ENCODE measurements around the gene MKLN1. TPM values are rescaled to one million over a fixed set of nuclear protein-coding genes. Genes with fewer than 3 reads are reported as not detected.

MKLN1 gene
- total and polyA plus RNA-seq, 2 of the 13 experiments (the other 11 are each of a cell fraction or from before 2014, with no cell fraction given), result 33.6 to 43.5 TPM

DNA sequence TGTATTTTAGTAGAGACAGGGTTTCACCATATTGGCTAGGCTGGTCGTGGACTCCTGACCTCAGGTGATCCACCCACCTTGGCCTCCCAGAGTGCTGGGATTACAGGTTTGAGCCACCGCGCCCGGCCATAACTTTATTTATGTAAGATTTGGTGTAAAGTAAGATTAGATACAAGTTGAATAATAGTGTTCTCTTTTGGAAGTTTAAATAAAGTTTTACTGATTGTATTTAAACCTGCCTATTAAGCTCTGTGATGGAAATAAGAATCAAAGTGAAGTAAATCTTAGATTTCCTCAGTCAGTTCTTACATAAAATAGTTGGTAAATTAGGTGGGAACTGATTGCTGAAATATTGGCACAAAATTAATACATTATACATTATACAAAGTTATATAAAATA lies 86.0 kb downstream of the MKLN1 start:
- Histone ChIP-seq H3K36me3 (replicated peaks in 1 of 2; ENCODE audit: control insufficient read depth in 1 of 2, insufficient read depth in 2 of 2, low read length in 2 of 2) (peaks cover 6 to 19% of the 10 kb centered on the region in 2 experiments), H3K4me1 (ENCODE audit: insufficient read depth, low read length) (no peaks in the 10 kb centered on the region), H3K4me2 (ENCODE audit: low read depth, low read length) (no peak overlapping the region), H3K4me3 (replicated peaks in 1 of 3; ENCODE audit: insufficient read depth in 1 of 3, low read depth in 2 of 3, low read length in 3 of 3) (no peak overlapping the region), H3K27me3 (ENCODE audit: control insufficient read depth in 1 of 2, insufficient read depth in 2 of 2, low read length in 2 of 2) (no peaks in the 10 kb centered on the region), H3K9me3 (ENCODE audit: low read length) (no peaks in the 10 kb centered on the region), H4K20me1 (ENCODE audit: insufficient read depth, low read length) (0 out of 2 replicates have a peak, but pooled peaks cover 3% of the 10 kb centered on the region), H3K27ac (ENCODE audit: extremely low read length, insufficient read depth, low read length) (no peak overlapping the region), H3K79me2 (ENCODE audit: insufficient read depth, low read length) (peaks cover 1% of the 10 kb centered on the region), H2AFZ (ENCODE audit: low read length) (no peak overlapping the region), H3K9ac (ENCODE audit: insufficient read depth, low read depth, low read length) (no peak overlapping the region)
- DNase-seq (ENCODE audit: low spot score), result no peak
- ATAC-seq, result no peak
- ChIA-PET POLR2A (no interaction called here), CTCF (ENCODE audit: low intra/inter-chr PET ratio, low total read pairs) (no interaction called here)
- no TSS peak for BruUV-seq (replicated peaks)
- in situ Hi-C loops (cut with HindIII; ENCODE audit: extremely low pct_ligation_motif_present, low pct_unique_long_range_greater_than_20kb) (no loop called here), intact Hi-C loops (cut with micrococcal nuclease; ENCODE audit: unreplicated experiment) (no loop called here)
- FAIRE-seq, result no peak
- TF ChIP-seq, protein P1, sequence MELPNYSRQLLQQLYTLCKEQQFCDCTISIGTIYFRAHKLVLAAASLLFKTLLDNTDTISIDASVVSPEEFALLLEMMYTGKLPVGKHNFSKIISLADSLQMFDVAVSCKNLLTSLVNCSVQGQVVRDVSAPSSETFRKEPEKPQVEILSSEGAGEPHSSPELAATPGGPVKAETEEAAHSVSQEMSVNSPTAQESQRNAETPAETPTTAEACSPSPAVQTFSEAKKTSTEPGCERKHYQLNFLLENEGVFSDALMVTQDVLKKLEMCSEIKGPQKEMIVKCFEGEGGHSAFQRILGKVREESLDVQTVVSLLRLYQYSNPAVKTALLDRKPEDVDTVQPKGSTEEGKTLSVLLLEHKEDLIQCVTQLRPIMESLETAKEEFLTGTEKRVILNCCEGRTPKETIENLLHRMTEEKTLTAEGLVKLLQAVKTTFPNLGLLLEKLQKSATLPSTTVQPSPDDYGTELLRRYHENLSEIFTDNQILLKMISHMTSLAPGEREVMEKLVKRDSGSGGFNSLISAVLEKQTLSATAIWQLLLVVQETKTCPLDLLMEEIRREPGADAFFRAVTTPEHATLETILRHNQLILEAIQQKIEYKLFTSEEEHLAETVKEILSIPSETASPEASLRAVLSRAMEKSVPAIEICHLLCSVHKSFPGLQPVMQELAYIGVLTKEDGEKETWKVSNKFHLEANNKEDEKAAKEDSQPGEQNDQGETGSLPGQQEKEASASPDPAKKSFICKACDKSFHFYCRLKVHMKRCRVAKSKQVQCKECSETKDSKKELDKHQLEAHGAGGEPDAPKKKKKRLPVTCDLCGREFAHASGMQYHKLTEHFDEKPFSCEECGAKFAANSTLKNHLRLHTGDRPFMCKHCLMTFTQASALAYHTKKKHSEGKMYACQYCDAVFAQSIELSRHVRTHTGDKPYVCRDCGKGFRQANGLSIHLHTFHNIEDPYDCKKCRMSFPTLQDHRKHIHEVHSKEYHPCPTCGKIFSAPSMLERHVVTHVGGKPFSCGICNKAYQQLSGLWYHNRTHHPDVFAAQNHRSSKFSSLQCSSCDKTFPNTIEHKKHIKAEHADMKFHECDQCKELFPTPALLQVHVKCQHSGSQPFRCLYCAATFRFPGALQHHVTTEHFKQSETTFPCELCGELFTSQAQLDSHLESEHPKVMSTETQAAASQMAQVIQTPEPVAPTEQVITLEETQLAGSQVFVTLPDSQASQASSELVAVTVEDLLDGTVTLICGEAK (IDR thresholded peaks at IDR 0.05), result peak; percentile 36
- TF ChIP-seq, protein P1 (CRISPR knock-in tag; IDR thresholded peaks at IDR 0.05), result peak; percentile 85; the same call in 1 of the 2 replicates
- TF ChIP-seq EED (CRISPR knock-in tag; IDR thresholded peaks at IDR 0.05), result no peak
- TF ChIP-seq BORCS8-MEF2B (CRISPR knock-in tag; IDR thresholded peaks at IDR 0.05), result no peak
- 92% methylated on average over 4 of the region's 4 CpGs for WGBS (ENCODE audit: low lambda C conversion rate)

Measured in HepG2 (cell line).